Prostate gland (tissue), 2 donors: ENCODE measurements around the gene EPAS1.

Experiments
- POLR2A ChIP-seq: fragments of 450-650 bp; IDR thresholded peaks from one replicate; pipeline ENCODE4 v1.6.1; 2016; ENCODE audit warnings: antibody characterized with exemption, mild to moderate bottlenecking
- POLR2AphosphoS5 ChIP-seq: sonication (generic); formaldehyde crosslinking; IDR thresholded peaks from one replicate; pipeline ENCODE4 v1.6.1; 2017; ENCODE audit warnings: antibody characterized with exemption
- TF ChIP-seq, protein P1 (sequence below), 4 experiments: fragments of 200-600 bp in 2 of 4; fragments of 450-650 bp in 2 of 4; sonication (generic) in 2 of 4; IDR thresholded peaks; 1 replicate in 3 of 4; 2 replicates in 1 of 4; pipeline ENCODE4 v1.5.1; 2016 to 2019; ENCODE audit warnings: antibody characterized with exemption in 4 of 4, mild to moderate bottlenecking in 2 of 4, moderate library complexity in 2 of 4

DNA sequence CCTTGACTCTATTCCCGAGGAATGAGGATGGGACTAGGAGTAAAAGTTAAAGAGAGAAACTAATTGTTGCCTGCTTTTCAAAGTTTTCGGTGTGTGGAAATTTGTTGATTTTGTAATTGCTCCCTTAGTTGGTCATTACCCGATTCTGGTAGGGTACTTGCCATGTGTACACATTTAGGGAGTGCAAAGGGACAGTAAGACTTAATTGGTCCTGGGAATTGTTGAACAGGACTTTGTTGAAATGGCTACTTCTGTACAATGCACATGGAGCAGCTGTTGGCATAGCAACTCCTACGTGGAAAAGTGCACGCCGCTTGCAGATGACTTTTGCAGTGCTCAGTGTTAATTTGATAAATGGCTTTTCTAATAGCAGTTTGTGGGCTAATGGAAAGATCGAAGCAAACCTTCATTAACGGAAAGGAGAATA, 22.9 kb downstream of the EPAS1 start:
- TF ChIP-seq, protein P1, sequence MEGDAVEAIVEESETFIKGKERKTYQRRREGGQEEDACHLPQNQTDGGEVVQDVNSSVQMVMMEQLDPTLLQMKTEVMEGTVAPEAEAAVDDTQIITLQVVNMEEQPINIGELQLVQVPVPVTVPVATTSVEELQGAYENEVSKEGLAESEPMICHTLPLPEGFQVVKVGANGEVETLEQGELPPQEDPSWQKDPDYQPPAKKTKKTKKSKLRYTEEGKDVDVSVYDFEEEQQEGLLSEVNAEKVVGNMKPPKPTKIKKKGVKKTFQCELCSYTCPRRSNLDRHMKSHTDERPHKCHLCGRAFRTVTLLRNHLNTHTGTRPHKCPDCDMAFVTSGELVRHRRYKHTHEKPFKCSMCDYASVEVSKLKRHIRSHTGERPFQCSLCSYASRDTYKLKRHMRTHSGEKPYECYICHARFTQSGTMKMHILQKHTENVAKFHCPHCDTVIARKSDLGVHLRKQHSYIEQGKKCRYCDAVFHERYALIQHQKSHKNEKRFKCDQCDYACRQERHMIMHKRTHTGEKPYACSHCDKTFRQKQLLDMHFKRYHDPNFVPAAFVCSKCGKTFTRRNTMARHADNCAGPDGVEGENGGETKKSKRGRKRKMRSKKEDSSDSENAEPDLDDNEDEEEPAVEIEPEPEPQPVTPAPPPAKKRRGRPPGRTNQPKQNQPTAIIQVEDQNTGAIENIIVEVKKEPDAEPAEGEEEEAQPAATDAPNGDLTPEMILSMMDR (IDR thresholded peaks at IDR 0.05), result no peak
- TF ChIP-seq POLR2AphosphoS5 (no peak), POLR2A (no peak)
